WTC11 (cell line): ENCODE results near the gene GATA3. TPM values are rescaled to one million over a fixed set of nuclear protein-coding genes. Genes with fewer than 3 reads are reported as not detected.

ENCODE experiments used
- ATAC-seq: fragments of 200-7000 bp; cut with Tn5 transposase; 2 replicates; pipeline ENCODE4 v1.10.0; 2021; ENCODE audit warnings: mild to moderate bottlenecking, moderate library complexity
- CTCF ChIA-PET: fragments of 300-600 bp; sonication (Branson Sonifier 250); formaldehyde crosslinking; loops from one replicate; lab custom pipeline; 2021; ENCODE audit warnings: antibody characterized with exemption; lab: Charles Lee
- POLR2A ChIA-PET: fragments of 350-600 bp; sonication (Branson Sonifier 250); formaldehyde crosslinking; loops from one replicate; lab custom pipeline; 2021; ENCODE audit warnings: antibody characterized with exemption; lab: Charles Lee
- DNase-seq: peaks from one replicate; pipeline ENCODE4 v3.0.0; 2021; ENCODE audit warnings: low spot score
- H3K27ac Mint-ChIP-seq: 2 replicates; pipeline ENCODE4 v1.8.0; 2021; ENCODE audit warnings: mixed read lengths
- H3K27me3 Mint-ChIP-seq: 2 replicates; pipeline ENCODE4 v1.8.0; 2021; ENCODE audit warnings: low read depth, mild to moderate bottlenecking, moderate library complexity, mixed read lengths
- H3K36me3 Mint-ChIP-seq: 2 replicates; pipeline ENCODE4 v1.8.0; 2021; ENCODE audit warnings: mixed read lengths
- H3K4me1 Mint-ChIP-seq: 2 replicates; pipeline ENCODE4 v1.8.0; 2022; ENCODE audit warnings: mixed read lengths
- H3K4me3 Mint-ChIP-seq: 2 replicates; pipeline ENCODE4 v1.8.0; 2021; ENCODE audit warnings: mild to moderate bottlenecking, moderate library complexity, mixed read lengths
- H3K9me3 Mint-ChIP-seq: 2 replicates; pipeline ENCODE4 v1.8.0; 2021; ENCODE audit warnings: mixed read lengths
- CREM ChIP-seq: sonication (generic); formaldehyde crosslinking; IDR thresholded peaks from 2 replicates; pipeline ENCODE4 v1.8.1; 2022; ENCODE audit warnings: mild to moderate bottlenecking, missing genetic modification reagents, moderate library complexity
- EMX1 ChIP-seq: fragments of 250-450 bp; sonication (Bioruptor Pico); IDR thresholded peaks from 2 replicates; pipeline ENCODE4 v1.8.0; 2021; ENCODE audit warnings: mild to moderate bottlenecking
- FOXJ3 ChIP-seq: sonication (generic); formaldehyde crosslinking; IDR thresholded peaks from 2 replicates; pipeline ENCODE4 v1.9.0; 2021; ENCODE audit warnings: missing genetic modification reagents, mild to moderate bottlenecking, borderline replicate concordance
- FOXK1 ChIP-seq: sonication (generic); formaldehyde crosslinking; IDR thresholded peaks from 2 replicates; pipeline ENCODE4 v1.8.0; 2022; ENCODE audit warnings: mild to moderate bottlenecking, moderate library complexity, missing genetic modification reagents
- JAZF1 ChIP-seq: fragments of 250-450 bp; sonication (Bioruptor Pico); IDR thresholded peaks from 2 replicates; pipeline ENCODE4 v1.9.0; 2021; ENCODE audit warnings: moderate library complexity, mild to moderate bottlenecking, inconsistent platforms
- KAT7 ChIP-seq: sonication (generic); formaldehyde crosslinking; IDR thresholded peaks from 2 replicates; pipeline ENCODE4 v1.8.1; 2023; ENCODE audit warnings: missing genetic modification reagents, mild to moderate bottlenecking, borderline replicate concordance
- SOX15 ChIP-seq: fragments of 250-450 bp; sonication (Bioruptor Pico); IDR thresholded peaks from 2 replicates; pipeline ENCODE4 v1.9.0; 2021; ENCODE audit warnings: mild to moderate bottlenecking
- SP1 ChIP-seq: sonication (generic); formaldehyde crosslinking; conservative IDR thresholded peaks from 2 replicates; pipeline ENCODE4 v1.8.1; 2022; ENCODE audit warnings: missing genetic modification reagents
- ZBTB21 ChIP-seq: sonication (generic); formaldehyde crosslinking; IDR thresholded peaks from 2 replicates; pipeline ENCODE4 v1.8.1; 2023; ENCODE audit warnings: mild to moderate bottlenecking, missing genetic modification reagents, borderline replicate concordance
- ZNF232 ChIP-seq: sonication (generic); formaldehyde crosslinking; IDR thresholded peaks from 2 replicates; pipeline ENCODE4 v1.8.0; 2022; ENCODE audit warnings: mild to moderate bottlenecking, missing genetic modification reagents
- ZNF671 ChIP-seq: fragments of 250-450 bp; sonication (Bioruptor Pico); IDR thresholded peaks from 2 replicates; pipeline ENCODE4 v1.8.0; 2021; ENCODE audit warnings: mild to moderate bottlenecking
- total RNA-seq: library from RNA; stranded (reverse); gene quantifications from 3 replicates; pipeline ENCODE4 v1.2.3, GENCODE V29; 2021
- TF ChIP-seq, protein P1 (sequence below): sonication (generic); formaldehyde crosslinking; IDR thresholded peaks from 2 replicates; pipeline ENCODE4 v1.8.0; 2022; ENCODE audit warnings: mild to moderate bottlenecking, missing genetic modification reagents
- TF ChIP-seq, protein P2 (sequence below): sonication (generic); formaldehyde crosslinking; IDR thresholded peaks from 2 replicates; pipeline ENCODE4 v1.8.1; 2023; ENCODE audit warnings: mild to moderate bottlenecking, moderate library complexity, missing genetic modification reagents
- TF ChIP-seq, protein P3 (sequence below): sonication (generic); formaldehyde crosslinking; IDR thresholded peaks from 2 replicates; pipeline ENCODE4 v1.8.0; 2022; ENCODE audit warnings: mild to moderate bottlenecking, missing genetic modification reagents
- TF ChIP-seq, protein P4 (sequence below): sonication (generic); formaldehyde crosslinking; IDR thresholded peaks from 2 replicates; pipeline ENCODE4 v1.8.1; 2022; ENCODE audit warnings: low read depth, missing genetic modification reagents, borderline replicate concordance
- TF ChIP-seq, protein P5 (sequence below): sonication (generic); formaldehyde crosslinking; IDR thresholded peaks from 2 replicates; pipeline ENCODE4 v1.8.0; 2022; ENCODE audit warnings: missing genetic modification reagents
- TF ChIP-seq, protein P6 (sequence below): fragments of 250-450 bp; sonication (Bioruptor Pico); IDR thresholded peaks from 2 replicates; pipeline ENCODE4 v1.9.0; 2021; ENCODE audit warnings: mild to moderate bottlenecking, borderline replicate concordance
- TF ChIP-seq, protein P7 (sequence below): sonication (generic); formaldehyde crosslinking; IDR thresholded peaks from 2 replicates; pipeline ENCODE4 v1.8.1; 2023; ENCODE audit warnings: mild to moderate bottlenecking, missing genetic modification reagents

The GATA3 gene
- total RNA-seq, 1 experiment from 2014 or later, result 0.72 TPM

DNA sequence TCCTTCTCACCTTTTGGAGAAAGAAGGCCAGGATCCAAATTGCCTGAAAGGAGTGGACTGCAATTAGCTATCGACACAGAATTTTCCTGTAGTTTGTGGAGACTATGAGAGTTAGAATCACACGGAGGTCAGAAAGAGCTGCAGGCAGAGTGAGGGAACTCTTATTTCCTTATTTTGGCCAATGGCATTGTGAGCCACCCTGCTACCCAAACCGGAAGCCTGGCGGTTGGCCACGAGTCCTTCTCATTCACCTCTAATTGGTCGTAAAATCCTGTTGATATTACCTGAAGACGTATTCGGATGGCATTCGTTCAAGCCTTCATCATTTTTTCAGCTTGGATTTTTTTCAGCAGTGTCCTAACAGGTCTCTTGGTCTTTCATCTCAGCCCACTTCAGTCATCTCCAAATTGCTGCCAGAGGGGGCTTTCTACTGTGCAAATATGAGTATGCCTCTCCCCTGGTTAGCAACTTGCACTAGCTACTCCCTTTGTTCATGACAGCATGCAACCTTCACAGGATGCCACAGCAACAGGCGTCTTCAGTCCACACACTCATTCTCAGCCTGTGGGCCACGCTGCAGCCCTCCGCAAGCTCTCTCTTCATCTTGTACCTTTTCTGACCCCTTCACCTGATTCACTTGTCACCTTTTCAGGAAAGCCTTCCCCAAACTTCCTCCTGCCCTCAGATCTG lies 66.9 kb downstream of the GATA3 start:
- H3K27me3 Mint-ChIP-seq, result no peaks in the 10 kb centered on the region
- no peak for DNase-seq
- no peak overlapping the region for H3K27ac Mint-ChIP-seq
- no peaks in the 10 kb centered on the region for H3K9me3 Mint-ChIP-seq
- no peaks in the 10 kb centered on the region for H3K36me3 Mint-ChIP-seq
- no peaks in the 10 kb centered on the region; the same call in 1 of the 2 replicates for H3K4me1 Mint-ChIP-seq
- no peak for TF ChIP-seq SP1
- TF ChIP-seq, protein P1, sequence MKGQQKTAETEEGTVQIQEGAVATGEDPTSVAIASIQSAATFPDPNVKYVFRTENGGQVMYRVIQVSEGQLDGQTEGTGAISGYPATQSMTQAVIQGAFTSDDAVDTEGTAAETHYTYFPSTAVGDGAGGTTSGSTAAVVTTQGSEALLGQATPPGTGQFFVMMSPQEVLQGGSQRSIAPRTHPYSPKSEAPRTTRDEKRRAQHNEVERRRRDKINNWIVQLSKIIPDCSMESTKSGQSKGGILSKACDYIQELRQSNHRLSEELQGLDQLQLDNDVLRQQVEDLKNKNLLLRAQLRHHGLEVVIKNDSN (CRISPR knock-in tag), result no peak
- TF ChIP-seq FOXK1 (CRISPR knock-in tag), result no peak
- TF ChIP-seq, protein P2, sequence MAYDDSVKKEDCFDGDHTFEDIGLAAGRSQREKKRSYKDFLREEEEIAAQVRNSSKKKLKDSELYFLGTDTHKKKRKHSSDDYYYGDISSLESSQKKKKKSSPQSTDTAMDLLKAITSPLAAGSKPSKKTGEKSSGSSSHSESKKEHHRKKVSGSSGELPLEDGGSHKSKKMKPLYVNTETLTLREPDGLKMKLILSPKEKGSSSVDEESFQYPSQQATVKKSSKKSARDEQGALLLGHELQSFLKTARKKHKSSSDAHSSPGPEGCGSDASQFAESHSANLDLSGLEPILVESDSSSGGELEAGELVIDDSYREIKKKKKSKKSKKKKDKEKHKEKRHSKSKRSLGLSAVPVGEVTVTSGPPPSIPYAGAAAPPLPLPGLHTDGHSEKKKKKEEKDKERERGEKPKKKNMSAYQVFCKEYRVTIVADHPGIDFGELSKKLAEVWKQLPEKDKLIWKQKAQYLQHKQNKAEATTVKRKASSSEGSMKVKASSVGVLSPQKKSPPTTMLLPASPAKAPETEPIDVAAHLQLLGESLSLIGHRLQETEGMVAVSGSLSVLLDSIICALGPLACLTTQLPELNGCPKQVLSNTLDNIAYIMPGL, result no peak
- TF ChIP-seq CREM (CRISPR knock-in tag), result no peak
- TF ChIP-seq ZNF232 (CRISPR knock-in tag), result no peak
- TF ChIP-seq, protein P3, sequence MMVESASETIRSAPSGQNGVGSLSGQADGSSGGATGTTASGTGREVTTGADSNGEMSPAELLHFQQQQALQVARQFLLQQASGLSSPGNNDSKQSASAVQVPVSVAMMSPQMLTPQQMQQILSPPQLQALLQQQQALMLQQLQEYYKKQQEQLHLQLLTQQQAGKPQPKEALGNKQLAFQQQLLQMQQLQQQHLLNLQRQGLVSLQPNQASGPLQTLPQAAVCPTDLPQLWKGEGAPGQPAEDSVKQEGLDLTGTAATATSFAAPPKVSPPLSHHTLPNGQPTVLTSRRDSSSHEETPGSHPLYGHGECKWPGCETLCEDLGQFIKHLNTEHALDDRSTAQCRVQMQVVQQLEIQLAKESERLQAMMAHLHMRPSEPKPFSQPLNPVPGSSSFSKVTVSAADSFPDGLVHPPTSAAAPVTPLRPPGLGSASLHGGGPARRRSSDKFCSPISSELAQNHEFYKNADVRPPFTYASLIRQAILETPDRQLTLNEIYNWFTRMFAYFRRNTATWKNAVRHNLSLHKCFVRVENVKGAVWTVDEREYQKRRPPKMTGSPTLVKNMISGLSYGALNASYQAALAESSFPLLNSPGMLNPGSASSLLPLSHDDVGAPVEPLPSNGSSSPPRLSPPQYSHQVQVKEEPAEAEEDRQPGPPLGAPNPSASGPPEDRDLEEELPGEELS (CRISPR knock-in tag), result no peak
- TF ChIP-seq, protein P4, sequence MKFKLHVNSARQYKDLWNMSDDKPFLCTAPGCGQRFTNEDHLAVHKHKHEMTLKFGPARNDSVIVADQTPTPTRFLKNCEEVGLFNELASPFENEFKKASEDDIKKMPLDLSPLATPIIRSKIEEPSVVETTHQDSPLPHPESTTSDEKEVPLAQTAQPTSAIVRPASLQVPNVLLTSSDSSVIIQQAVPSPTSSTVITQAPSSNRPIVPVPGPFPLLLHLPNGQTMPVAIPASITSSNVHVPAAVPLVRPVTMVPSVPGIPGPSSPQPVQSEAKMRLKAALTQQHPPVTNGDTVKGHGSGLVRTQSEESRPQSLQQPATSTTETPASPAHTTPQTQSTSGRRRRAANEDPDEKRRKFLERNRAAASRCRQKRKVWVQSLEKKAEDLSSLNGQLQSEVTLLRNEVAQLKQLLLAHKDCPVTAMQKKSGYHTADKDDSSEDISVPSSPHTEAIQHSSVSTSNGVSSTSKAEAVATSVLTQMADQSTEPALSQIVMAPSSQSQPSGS, result no peak
- TF ChIP-seq KAT7, result no peak
- TF ChIP-seq ZNF671, result no peak
- TF ChIP-seq JAZF1 (CRISPR knock-in tag), result no peak
- TF ChIP-seq ZBTB21 (CRISPR knock-in tag), result no peak
- TF ChIP-seq, protein P5, sequence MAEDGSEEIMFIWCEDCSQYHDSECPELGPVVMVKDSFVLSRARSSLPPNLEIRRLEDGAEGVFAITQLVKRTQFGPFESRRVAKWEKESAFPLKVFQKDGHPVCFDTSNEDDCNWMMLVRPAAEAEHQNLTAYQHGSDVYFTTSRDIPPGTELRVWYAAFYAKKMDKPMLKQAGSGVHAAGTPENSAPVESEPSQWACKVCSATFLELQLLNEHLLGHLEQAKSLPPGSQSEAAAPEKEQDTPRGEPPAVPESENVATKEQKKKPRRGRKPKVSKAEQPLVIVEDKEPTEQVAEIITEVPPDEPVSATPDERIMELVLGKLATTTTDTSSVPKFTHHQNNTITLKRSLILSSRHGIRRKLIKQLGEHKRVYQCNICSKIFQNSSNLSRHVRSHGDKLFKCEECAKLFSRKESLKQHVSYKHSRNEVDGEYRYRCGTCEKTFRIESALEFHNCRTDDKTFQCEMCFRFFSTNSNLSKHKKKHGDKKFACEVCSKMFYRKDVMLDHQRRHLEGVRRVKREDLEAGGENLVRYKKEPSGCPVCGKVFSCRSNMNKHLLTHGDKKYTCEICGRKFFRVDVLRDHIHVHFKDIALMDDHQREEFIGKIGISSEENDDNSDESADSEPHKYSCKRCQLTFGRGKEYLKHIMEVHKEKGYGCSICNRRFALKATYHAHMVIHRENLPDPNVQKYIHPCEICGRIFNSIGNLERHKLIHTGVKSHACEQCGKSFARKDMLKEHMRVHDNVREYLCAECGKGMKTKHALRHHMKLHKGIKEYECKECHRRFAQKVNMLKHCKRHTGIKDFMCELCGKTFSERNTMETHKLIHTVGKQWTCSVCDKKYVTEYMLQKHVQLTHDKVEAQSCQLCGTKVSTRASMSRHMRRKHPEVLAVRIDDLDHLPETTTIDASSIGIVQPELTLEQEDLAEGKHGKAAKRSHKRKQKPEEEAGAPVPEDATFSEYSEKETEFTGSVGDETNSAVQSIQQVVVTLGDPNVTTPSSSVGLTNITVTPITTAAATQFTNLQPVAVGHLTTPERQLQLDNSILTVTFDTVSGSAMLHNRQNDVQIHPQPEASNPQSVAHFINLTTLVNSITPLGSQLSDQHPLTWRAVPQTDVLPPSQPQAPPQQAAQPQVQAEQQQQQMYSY (CRISPR knock-in tag), result no peak
- H3K4me3 Mint-ChIP-seq, result no peak overlapping the region
- ChIA-PET POLR2A (no interaction called here), CTCF (no interaction called here)
- ATAC-seq, result no peak; the same call in 1 of the 2 replicates

DNA sequence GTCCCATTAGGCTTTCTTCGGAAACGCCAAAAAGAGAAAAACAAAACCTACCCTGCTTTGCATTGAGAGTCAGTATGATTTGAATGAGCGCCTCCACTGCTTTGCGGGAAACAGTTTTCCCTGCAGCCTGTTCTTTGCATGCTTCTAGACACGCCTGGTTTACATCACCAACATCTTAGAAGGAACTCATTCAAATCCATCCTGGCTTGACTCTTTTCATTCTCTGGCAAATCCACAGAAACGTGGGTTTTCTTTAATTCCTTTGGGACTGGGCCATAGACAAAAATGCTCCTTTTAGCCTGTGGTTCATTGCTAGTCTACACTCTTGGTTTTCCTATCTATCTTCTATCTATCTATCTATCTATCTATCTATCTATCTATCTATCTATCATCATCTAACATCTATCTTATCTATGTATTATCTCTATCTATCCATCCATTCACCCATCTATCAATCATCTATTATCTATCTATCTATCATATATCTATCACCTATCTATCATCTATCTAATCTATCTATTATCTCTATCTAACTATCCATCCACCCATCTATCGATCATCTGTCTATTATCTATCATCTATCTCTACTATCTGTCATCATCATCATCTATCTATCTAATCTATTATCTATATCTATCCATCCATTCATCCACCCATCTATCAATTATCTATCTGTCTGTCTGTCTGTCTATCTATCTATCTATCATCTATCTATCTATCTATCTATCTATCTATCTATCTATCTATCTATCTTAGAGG lies 68.3 kb downstream of the GATA3 start:
- H3K4me1 Mint-ChIP-seq, result no peaks in the 10 kb centered on the region; the same call in 1 of the 2 replicates
- ATAC-seq (no peak), DNase-seq (no peak)
- no peak overlapping the region for H3K27ac Mint-ChIP-seq
- no peak overlapping the region for H3K4me3 Mint-ChIP-seq
- POLR2A ChIA-PET, result no interaction called here
- CTCF ChIA-PET, result no interaction called here
- H3K27me3 Mint-ChIP-seq, result no peaks in the 10 kb centered on the region
- H3K36me3 Mint-ChIP-seq, result no peaks in the 10 kb centered on the region
- H3K9me3 Mint-ChIP-seq, result no peaks in the 10 kb centered on the region
- no peak for TF ChIP-seq SOX15 (CRISPR knock-in tag)
- no peak for TF ChIP-seq EMX1
- TF ChIP-seq, protein P6, sequence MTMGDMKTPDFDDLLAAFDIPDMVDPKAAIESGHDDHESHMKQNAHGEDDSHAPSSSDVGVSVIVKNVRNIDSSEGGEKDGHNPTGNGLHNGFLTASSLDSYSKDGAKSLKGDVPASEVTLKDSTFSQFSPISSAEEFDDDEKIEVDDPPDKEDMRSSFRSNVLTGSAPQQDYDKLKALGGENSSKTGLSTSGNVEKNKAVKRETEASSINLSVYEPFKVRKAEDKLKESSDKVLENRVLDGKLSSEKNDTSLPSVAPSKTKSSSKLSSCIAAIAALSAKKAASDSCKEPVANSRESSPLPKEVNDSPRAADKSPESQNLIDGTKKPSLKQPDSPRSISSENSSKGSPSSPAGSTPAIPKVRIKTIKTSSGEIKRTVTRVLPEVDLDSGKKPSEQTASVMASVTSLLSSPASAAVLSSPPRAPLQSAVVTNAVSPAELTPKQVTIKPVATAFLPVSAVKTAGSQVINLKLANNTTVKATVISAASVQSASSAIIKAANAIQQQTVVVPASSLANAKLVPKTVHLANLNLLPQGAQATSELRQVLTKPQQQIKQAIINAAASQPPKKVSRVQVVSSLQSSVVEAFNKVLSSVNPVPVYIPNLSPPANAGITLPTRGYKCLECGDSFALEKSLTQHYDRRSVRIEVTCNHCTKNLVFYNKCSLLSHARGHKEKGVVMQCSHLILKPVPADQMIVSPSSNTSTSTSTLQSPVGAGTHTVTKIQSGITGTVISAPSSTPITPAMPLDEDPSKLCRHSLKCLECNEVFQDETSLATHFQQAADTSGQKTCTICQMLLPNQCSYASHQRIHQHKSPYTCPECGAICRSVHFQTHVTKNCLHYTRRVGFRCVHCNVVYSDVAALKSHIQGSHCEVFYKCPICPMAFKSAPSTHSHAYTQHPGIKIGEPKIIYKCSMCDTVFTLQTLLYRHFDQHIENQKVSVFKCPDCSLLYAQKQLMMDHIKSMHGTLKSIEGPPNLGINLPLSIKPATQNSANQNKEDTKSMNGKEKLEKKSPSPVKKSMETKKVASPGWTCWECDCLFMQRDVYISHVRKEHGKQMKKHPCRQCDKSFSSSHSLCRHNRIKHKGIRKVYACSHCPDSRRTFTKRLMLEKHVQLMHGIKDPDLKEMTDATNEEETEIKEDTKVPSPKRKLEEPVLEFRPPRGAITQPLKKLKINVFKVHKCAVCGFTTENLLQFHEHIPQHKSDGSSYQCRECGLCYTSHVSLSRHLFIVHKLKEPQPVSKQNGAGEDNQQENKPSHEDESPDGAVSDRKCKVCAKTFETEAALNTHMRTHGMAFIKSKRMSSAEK (CRISPR knock-in tag), result no peak
- no peak for TF ChIP-seq KAT7
- TF ChIP-seq, protein P7, sequence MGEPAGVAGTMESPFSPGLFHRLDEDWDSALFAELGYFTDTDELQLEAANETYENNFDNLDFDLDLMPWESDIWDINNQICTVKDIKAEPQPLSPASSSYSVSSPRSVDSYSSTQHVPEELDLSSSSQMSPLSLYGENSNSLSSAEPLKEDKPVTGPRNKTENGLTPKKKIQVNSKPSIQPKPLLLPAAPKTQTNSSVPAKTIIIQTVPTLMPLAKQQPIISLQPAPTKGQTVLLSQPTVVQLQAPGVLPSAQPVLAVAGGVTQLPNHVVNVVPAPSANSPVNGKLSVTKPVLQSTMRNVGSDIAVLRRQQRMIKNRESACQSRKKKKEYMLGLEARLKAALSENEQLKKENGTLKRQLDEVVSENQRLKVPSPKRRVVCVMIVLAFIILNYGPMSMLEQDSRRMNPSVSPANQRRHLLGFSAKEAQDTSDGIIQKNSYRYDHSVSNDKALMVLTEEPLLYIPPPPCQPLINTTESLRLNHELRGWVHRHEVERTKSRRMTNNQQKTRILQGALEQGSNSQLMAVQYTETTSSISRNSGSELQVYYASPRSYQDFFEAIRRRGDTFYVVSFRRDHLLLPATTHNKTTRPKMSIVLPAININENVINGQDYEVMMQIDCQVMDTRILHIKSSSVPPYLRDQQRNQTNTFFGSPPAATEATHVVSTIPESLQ (CRISPR knock-in tag), result no peak
- no peak for TF ChIP-seq FOXJ3 (CRISPR knock-in tag)
